ENCODE results near the gene MEOX2.

The MEOX2 gene

DNA sequence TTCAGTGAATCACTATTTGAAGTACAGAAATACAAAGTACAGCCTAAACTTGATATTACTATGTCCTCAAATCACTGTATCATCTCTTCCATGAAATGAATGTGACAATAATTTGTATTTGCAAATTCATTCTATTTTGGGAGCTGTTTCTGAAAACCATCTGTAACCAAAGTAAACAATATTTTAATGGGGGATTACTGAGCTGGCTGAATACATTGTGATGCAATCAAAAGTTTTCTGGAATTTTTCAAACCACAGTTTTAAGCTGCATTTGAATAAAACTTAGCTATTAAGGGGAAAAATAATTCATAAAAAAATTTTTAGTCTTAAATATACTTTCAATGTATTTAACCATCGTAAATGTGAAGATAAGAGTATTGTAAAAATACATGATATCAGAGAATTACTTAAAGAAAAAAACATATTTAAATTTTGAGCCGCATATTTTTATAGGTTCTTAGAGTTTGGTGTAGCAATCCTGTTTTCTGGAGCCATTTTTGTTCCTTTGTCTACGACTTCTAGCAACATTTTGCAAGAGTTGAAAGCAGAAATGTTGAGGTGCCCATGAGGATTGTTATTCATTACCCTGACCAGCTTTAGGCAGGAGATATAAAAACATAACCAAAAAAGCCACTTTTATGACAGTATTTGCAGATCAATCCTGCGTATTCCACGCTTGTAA, 78.8 kb downstream of the MEOX2 start:
- no peak for DNase-seq

DNA sequence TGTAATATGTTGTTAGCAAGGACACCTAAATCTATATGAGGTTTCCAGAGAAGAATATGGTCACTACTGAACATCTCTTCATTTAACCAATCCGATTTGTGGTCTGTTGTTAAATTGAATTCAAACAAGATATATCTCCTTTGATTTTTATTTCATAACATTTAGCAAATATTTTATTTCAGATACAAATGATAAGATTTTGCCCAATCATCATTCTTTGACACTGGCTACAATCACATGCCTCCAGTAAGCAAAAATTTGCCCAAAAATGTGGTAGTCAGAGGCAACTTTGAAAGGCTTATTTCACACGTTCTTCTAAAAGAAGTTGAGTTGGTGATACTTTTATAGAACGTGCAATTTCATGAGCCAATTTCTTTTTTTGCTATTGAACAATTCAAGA, 79.9 kb downstream of the MEOX2 start:
- no peak for DNase-seq

DNA sequence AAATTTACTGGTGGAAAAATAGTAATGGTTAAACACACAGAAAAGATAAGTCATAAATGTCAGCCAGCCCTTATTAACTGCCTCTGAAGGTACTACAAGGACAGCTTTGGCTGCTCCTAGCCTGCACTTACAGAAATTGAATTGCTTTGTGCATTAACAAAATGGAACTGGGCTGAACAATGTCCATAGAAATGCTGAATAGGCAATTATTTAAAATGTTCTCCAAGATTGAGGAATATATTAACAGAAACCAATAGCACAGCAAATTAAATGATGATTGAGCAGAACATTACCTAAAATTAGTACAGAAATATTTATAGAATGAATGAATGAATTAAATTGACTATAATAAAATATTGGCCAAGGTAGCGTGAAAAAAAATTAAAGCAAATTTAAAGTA, 82.3 kb downstream of the MEOX2 start:
- DNase-seq, result no peak

DNA sequence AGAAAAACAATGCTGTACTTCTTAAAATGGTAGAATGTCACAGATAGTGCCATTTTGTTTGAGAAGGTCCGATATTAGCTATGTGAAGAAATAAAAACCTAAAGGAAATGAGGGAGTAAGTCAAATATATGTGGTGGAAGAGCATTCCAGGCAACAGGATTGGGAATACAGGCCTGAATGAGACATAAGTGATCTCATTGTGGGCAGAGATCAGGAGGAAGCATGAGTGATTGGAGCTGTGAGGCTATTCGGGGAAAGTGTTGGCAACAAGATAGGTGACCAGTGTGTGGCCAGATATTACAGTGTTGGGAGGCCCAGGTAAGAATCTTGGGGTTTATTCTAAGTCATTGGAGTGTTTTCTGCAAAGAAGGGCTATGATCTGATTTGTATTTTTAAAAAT, 83.4 kb downstream of the MEOX2 start:
- DNase-seq, result no peak

DNA sequence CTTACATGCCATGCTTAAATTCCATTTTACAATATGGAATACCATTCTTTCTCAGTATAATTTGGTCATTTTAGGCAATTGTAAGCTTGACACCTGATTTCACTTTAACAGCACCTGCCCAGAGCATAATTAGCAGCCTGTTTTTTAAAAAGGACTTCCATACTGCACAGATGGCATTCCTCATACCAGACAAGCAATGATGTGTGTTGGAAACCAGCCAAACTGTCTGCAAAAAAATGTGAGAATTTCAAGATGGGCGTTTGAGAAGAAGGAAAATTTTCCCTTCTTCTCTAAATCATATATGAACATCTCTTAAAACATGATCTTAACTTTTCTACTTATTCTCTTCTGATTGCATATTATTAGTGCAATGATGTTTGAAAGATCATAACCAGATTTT, 84.2 kb downstream of the MEOX2 start:
- peak; percentile 18 for DNase-seq

DNA sequence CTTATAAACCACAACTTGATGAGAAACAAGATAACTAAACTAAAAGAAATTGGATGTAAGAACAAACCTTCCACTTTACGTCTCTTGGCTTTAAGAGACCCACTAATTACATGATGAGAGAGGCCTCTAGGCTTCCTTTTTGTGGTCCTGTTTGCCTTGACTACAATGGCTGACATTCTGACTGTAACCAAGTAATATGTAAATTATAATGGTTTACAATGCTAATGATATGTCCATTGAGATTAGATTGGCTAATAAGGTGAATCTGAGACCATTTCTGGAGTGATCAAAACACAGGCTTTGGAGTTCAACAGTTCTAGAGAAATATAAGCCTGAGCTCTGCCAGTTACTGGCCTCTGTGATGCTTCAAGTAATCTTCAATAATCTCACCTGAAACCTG, 85.3 kb downstream of the MEOX2 start:
- no peak for DNase-seq

DNA sequence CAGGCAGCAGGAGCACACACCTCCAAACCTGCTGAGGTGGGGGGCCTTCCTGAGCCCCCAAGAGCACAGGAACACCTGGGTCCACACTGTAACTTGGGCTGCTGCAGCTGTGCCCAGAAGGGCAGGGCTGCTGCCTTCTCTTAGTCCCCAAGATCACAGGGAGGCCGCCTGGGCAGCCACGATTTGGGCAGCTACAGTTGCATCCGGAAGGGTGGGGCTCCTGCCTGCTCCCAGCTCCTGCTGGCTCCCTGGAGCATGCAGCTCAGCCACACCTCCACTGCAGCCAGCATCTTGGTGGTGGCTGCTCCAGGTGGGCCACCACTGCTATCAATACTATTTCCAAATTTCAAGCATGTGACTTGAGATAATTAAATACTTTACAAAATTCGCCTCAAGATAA, 86.2 kb downstream of the MEOX2 start:
- no peak for DNase-seq

DNA sequence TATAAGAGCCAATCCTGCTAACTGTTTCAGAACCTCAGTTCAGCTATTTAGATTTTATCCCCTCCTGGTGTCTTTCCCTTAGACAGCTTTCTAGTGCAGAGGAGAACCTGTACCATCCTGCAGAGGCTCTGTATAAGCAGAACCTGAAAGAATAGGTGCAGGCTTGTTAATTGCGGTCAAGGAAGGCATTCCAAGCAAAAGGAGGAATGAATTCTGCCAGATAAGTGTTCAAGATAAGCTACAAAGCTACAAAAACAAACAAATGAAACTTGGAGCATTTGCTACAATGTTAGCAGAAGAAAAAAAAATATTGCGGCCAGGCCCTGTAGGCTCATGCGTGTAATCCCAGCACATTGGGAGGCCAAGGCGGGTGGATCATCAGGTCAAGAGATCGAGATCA, 92.0 kb downstream of the MEOX2 start:
- DNase-seq, result no peak

DNA sequence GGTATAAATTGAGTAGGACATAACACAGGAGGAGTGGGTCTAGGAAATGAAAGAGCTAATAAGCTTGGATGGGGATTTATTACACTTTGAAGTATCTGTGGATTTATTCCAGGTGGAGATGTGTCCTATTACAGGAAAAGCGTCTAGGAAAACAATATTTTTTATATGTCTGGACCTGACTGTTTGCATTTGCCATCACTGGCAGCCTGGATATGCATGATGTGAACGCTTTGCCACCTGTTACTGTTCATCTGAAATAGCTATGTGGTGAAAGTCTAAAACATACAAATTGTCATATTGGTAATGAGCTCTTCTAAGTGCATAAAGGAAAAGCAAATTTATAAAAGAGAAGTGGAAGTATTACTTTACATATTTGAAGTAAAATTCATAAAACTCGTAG, 93.1 kb downstream of the MEOX2 start:
- no peak for DNase-seq

DNA sequence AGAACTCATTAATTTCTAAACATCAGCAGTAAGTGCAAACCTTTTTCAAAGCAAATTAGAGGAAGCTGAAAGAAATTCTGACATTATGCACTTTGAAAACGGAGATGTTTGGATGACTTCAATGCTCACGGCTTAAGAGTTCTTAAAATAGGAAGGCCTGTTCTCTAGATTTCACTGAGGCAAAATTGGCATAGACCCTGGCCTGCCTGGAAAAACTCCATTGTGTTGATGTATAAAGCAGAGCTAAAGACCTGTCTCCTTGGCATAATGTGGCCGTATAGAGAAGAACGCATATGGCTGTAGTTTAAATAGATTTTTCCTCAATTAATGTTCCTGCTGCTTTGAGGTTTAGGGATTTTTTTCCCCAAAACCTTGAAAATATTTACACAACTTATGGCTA, 100.2 kb downstream of the MEOX2 start:
- no peak for DNase-seq

DNA sequence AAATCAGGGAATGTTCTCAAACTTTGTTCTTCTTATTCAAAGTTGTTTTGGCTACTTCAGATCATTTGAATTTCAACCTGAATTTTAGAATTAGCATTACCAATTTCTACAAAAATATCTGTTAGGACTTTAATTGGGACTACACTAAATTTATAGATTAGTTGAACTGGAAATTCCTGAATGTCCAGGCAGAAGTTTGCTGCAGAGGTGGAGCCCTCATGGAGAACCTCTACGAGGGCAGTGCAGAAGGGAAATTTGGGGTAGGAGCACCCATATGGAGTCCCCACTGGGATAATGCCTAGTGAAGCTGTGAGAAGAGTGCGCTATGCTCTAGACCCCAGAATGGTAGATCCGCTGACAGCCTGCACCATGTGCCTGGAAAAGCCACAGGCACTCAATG, 101.9 kb downstream of the MEOX2 start:
- DNase-seq, result no peak

DNA sequence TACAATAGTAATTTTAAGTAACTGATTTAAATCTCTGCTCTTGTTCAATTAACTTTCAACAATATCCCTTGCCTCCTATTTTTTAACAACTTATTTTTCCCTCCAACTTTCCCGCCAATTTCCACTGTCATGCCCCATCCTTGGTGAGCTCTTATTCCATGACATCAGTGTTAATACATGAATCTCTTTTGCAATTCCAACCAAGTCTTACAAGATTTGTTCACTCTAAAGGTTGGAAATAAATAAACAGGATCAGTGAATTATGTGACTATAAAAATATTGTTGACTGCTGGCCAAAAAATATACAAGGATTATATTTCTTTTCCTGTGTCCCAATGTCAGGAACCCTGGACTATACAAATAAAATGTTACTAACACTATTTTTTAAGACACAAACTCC, 103.7 kb downstream of the MEOX2 start:
- DNase-seq, result no peak

DNA sequence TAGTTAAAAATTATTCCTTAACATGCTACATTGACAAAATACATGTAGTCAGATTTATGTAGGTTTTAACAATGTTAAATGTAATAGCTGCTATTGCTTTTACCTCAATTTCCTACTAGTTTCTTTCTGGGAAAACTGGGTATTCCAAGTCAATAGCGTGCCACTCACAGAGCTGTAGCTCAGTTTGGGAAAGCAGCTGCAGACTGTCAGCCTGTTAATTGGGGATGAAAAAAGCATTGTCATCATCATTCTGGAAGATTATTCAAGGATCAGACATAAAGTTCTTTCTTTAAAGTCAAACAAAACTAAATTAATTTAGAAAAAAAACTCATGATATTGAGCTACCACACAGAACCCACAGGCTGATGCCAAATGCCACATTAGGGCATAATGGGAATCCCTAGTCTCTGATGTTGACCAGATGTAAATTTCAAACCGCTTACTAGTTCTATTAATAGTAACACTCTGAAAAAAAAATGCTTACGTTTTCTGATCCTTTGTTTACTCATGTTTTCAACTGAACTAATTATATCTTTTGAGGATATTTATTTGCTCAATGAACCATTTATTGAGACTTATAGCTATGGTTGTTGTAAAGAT, 105.0 kb downstream of the MEOX2 start:
- peak; percentile 43 for DNase-seq

DNA sequence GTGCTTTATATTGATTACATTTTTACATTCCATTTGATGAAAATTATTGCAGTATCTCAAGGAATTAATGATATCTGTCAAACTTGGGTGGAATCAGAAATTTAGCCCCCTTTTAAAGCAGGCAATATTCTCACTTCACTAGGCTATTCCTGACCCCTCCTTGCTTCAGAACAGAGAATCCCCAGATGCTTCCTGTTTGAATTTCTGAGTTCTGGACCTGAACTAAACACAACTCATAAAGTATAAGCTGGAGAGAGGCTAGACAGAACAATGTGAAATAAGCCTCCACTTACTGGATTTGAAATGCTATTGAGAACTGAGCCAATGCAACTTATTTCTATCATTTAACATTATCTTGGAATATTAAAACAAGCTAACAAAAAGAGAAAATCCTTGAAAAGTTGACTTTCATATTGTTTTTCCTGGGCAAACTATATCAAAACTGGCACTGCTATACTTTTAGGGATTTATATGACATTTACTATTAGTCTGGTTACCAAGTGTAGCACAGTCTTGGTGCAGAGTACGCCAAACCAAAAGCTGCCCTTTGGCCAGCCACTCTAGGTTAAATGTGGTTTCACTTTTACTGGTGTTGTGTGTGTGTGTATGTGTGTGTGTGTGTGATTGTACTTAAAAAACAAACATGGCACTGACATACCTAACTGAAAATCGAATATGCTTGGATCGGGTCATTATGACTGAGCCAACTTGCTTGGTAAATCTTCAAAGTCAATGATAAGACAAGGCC, 105.7 kb downstream of the MEOX2 start:
- DNase-seq, result no peak

DNA sequence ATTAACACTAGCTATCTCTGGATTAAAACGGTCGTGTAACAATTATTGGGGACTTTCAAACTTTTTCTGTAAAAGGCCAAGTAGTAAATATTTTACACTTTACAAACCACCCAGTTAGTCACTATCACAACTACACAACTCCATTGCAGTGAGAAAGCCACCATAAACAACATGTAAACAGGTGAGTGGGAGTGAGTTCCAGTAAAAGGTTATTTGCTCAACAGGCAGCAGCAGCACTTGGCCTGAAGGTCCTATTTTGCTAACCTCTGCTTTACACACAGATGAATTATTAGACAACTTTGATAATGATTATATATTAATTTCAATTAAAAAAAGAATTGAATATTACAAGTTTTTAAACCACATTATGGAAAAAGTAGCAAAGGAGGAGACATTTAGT, 108.9 kb downstream of the MEOX2 start:
- no peak for DNase-seq

DNA sequence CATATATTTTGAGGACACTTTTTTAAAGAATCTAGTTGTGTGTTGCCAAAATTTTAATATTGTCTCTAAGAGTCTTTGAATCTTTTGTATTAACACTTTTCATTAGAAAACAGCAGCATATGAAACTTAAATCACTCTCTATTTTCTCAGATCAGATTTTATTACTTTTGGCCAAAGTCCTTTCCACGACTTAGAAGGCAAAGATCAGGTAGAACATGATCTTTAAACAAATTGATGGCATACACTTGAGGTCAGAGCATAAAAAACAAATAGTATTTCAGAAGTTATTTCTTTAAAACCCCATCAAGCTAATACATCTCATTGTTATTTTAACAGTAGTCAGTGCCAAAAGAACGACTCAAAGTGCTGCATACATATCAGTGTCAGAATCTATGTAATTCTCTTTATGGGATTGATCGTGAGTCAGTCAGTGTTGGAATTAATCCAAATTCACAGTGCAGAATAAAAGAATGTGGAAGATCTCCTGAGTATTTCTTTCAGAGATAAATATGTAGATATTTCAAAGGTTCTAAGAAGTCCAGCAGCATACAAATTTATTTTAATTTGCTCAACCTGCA, 115.1 kb downstream of the MEOX2 start:
- DNase-seq, result no peak

DNA sequence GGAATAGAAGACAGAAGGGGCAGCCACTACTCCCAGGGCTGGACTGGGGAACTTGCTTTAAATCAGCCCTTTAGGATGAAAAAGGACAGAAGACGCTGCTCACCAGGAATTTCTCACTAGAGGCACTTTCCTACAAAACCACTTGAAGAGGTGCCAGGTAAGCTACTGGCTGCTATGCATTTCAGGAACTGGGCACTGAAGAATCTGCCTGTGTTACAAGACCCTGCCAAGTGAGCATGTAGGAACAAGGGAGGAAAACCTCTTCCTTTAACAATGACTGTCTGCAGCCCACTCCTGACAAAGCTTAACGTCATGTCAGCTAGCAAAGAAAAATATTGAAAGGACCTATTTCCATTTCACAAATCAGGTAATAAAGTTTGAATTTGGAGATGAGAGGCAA, 118.8 kb downstream of the MEOX2 start:
- DNase-seq, result no peak

DNA sequence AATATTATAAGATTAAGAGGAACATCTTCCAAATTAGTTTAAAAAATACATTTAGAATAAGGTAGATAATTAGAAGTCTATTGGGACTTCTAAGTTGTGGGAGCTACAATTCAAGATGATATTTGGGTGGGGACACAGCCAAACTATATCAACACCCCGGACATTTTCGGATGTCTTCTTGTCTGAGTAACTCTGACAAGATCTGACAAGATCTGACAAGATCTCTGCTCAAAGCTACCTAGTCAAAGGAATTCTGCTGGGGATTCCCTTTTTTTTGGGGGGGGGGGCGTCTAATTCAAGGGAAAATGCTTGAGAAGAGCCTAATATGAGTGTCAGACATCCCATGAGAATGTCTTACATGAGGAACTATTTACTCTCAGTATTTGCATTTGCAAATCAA, 119.4 kb downstream of the MEOX2 start:
- no peak for DNase-seq

DNA sequence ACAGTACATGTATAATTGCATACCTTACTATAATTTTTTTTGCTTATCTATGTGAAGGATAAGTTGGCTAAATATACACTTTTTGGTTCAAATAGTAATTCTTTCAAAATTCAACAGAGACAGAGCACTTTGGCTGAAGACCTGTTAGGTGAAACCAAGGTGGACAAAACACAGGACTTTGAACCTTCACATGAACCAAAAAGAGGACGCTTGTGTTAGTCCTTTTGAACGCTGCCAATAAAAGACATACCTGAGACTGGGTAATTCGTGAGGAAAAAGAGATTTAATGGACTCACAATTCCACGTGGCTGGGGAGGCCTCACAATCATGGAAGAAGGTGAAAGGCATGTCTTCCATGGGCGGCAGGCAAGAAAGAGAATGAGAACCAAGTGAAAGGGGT, 120.0 kb downstream of the MEOX2 start:
- no peak for DNase-seq

DNA sequence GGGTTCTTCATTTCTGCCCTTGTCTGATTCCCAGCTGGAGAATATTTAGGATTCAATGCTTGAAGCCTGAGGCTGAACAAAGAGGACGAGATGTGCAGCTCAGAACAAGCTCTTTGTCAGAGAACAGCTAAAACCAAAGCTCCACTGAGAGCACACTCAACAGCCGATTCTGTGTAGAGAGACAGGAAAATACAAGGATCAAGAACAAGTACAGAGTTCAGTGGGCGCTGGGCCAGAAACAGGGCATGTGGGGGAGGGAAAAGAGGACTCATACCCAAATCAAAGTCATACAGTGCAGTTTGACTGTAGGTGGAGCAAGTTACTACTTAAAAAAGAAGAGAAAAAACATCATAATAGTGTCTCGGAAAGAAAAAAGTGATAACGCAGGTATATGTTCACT, 124.6 kb downstream of the MEOX2 start, which contains the start of gene AGMO:
TSS of gene AGMO (minus strand) at position 181 of the 400 bp plus-strand sequence.
- peak; percentile 49 for DNase-seq

Data from NCI-H774 (cell line).